HG02588 (cell line): ENCODE results near the gene THOC1.
"Not testable (repeated sequence)": the region's sequence is repeated elsewhere in the genome, so short reads cannot be mapped to it uniquely, and the experiment has no call there.

Experiments
- ATAC-seq: cut with Tn5 transposase; IDR thresholded peaks from one replicate; pipeline ENCODE4 v1.9.1; 2021; ENCODE audit warnings: mild to moderate bottlenecking, moderate library complexity; ENCODE audit not compliant: unreplicated experiment

THOC1 gene

GRCh38 chr18:267688-268552, at the start of gene THOC1:
Gene THOC1 (minus strand): TSS chr18:268047. CDS start chr18:268019, 28 bp downstream.
- ATAC-seq = peak; percentile 92

- ATAC-seq = no peak
These were observed 49.8 kb upstream of the THOC1 start for GRCh38 chr18:317618-318017.

- ATAC-seq = no peak
These were observed 48.5 kb upstream of the THOC1 start for GRCh38 chr18:316393-316792.

GRCh38 chr18:313931-314330, 46.1 kb upstream of the THOC1 start:
- no peak for ATAC-seq

GRCh38 chr18:312415-312814, 44.6 kb upstream of the THOC1 start:
- no peak for ATAC-seq

- no peak for ATAC-seq
These were observed 42.2 kb upstream of the THOC1 start for GRCh38 chr18:310042-310441.

DNA sequence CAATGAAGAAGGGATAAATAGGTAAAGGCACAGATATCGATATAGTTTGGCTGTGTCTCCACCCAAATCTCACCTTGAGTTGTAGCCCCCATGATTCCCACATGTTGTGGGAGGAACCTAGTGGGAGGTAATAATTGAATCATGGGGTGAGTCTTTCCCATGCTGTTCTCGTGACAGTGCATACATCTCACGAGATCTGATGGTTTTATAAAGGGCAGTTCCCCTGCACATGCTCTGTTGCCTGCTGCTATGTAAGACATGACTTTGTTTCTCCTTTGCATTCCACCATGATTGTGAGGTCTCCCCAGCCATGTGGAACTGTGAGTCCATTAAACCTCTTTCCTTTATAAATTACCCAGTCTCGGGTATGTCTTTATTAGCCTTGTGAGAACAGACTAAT, 40.2 kb upstream of the THOC1 start:
- ATAC-seq = not testable (repeated sequence)

DNA sequence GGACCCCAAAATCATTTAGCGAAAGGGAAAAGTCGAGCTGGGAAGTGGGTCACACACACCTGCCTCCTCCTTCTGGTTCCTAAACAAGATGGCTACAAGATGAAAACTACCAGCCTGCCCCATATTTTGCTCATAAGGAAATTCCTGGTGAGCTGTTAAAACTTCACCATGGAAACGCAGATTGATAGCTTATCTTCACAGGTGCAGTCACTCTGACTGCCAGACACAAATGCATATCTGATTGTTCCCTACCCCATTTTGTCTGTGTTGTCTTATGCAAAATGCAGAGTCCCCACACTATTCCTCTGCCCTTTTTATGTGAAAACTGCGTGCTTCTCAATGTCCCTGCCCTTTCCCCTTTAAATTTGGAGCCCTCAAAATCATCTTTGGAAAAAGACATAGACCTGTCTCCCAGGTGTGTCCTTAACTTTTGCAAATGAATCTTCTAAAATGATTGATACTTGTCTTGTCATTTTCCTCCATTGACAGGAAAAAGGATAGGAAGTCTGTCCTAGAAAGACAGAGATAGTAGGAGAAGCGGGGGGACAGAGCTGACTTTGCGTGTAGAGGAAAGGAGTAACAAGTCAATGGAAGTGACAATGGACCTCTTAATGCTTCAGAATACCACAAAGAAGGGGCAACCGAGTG, 38.9 kb upstream of the THOC1 start:
- ATAC-seq = no peak

- no peak for ATAC-seq
These were observed 37.2 kb upstream of the THOC1 start for GRCh38 chr18:305003-305501.

GRCh38 chr18:303607-304006, 35.8 kb upstream of the THOC1 start:
- ATAC-seq = no peak

DNA sequence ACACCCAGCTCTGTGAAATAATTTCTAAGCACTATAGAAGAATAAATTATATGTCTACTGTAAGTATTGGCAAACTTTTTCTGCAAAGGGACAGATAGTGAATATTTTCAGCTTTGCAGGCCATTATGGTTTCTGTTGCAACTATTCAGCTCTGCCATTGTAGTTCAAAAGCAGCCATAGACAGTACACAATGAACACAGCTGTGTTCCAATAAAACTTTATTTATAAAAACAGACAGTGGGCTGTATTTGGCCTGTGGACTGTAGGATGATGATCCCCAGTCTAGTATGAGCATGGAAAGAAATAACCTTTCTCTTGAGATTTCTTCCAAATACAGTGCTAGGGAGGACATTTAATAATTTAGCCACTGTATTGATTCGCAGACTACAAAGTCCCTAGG, 35.2 kb upstream of the THOC1 start:
- ATAC-seq = no peak

DNA sequence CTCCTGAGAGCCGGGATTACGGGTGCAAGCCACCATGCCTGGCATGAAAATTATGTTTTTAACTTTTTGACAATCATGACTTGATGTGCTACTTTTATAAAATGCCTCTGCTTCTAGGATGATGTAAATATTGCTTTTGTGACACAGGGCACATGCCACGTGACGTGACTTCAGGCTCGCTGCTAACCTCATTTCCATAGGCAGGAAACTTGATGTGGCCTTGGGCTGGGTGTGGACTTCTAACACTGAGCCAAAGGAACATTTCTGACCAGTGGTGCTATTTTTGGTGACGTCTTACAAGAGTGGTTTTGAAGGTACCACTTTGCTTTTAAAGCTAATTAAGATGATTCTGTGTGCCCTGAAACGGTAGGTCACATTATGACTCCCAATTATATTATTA, 34.2 kb upstream of the THOC1 start:
- ATAC-seq = no peak

DNA sequence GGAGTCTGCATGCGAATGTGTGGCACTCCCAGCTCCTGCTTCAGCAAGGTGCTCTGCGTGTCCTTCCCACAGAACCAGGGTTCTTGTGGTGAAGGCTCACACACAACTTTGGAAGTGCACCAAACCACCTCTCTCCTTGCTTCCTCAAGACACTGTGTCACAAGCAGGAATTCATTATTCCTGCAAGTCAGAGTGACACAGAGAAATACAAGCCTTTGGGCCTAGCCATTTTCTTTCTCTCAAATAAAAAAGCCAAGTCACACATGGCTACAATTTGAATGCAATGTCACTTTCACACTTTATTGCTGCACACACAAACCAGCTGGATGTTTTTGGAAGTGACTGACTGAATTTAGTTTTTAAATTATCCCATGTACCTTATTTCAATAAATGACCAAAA, 30.1 kb upstream of the THOC1 start:
- ATAC-seq = no peak

GRCh38 chr18:295756-296490, 28.1 kb upstream of the THOC1 start:
- no peak for ATAC-seq

- ATAC-seq = no peak
These were observed 26.7 kb upstream of the THOC1 start for GRCh38 chr18:294566-294965.

GRCh38 chr18:293536-293935, 25.7 kb upstream of the THOC1 start:
- ATAC-seq = no peak

GRCh38 chr18:292271-292670, 24.4 kb upstream of the THOC1 start:
- no peak for ATAC-seq

DNA sequence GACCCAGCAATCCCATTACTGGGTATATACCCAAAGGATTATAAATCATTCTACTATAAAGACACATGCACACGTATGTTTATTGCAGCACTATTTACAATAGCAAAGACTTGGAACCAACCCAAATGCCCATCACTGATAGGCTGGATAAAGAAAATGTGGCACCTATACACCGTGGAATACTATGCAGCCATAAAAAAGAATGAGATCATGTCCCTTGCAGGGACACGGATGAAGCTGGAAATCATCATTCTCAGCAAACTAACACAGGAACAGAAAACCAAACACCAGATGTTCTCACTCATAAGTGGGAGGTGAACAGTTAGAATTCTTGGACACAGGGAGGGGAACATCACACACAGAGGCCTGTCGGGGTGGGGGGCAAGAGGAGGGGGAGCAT, 22.1 kb upstream of the THOC1 start:
- not testable (repeated sequence) for ATAC-seq

- ATAC-seq = no peak
These were observed 21.2 kb upstream of the THOC1 start for GRCh38 chr18:289026-289425.

DNA sequence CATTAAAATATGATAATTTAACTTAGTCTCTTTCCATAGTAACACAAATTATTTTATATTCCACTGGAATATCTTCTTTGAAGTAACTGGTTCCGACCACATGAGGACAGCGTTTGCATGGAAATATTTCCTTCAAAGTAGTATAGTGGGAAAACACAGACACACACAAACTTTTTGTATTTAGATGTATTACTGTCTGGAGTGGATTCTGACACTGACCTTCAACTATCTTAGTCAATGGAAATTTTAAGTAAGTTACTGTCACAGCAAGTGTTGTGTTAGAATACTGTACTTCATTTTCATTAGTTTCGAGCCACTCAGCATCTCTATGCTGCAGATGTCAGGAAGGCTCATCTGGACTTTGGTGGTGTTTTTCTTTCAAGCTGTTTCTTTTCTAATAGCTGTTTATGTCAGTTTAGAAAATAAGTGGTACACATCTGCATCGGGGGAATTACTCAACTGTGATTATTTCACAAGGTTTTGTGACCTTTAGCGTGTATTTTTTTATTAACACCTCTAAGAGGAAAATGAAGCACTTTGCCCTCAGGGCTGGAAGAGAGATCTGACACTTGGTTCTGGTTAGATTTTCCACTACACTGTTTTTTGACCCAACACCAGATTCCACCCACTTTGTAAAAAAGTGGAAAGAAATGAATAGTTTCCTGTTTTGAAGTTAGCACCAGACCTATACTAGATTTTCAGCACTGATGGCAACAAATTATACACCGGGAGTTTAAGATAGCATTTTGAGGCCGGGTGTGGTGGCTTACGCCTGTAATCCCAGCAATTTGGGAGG, 18.9 kb upstream of the THOC1 start:
- no peak for ATAC-seq

GRCh38 chr18:285817-286216, 18.0 kb upstream of the THOC1 start:
- ATAC-seq = no peak
